OCI-LY7 (cell line): ENCODE data around the gene FAM3B. TPM values are rescaled to one million over a fixed set of nuclear protein-coding genes. Genes with fewer than 3 reads are reported as not detected.

ENCODE experiments used
- BruUV-seq: library from RNA; stranded (reverse); fragments of 400-500 nt; replicated peaks from 2 replicates; lab custom pipeline; 2021; lab: Mats Ljungman, UMichigan
- CTCF ChIA-PET: fragments of 300-600 bp; sonication (Branson Sonifier 250); formaldehyde crosslinking; loops from one replicate; lab custom pipeline; 2022; ENCODE audit warnings: antibody characterized with exemption; ENCODE audit not compliant: unreplicated experiment; lab: Charles Lee
- POLR2A ChIA-PET: fragments of 300-600 bp; sonication (Branson Sonifier 250); formaldehyde crosslinking; loops from one replicate; lab custom pipeline; 2022; ENCODE audit warnings: antibody characterized with exemption; lab: Charles Lee
- DNase-seq: peaks from one replicate; pipeline ENCODE4 v3.0.0-alpha.2; 2015; ENCODE audit warnings: low spot score
- H2AFZ ChIP-seq: fragments of 200-600 bp; sonication (generic), shearing (Covaris generic); 2 replicates; pipeline ENCODE4 v1.6.1; 2014; ENCODE audit warnings: mild to moderate bottlenecking, antibody characterized with exemption, low read length, moderate library complexity
- H3K27ac ChIP-seq: fragments of 200-600 bp; sonication (generic); 2 replicates; pipeline ENCODE4 v1.5.1; 2014; ENCODE audit warnings: mixed run types, low read depth, mild to moderate bottlenecking, moderate library complexity, low read length, inconsistent platforms; ENCODE audit not compliant: poor library complexity, severe bottlenecking
- H3K36me3 ChIP-seq: fragments of 200-600 bp; sonication (generic); 2 replicates; pipeline ENCODE4 v1.6.1; 2014; ENCODE audit warnings: mild to moderate bottlenecking, antibody characterized with exemption, low read length, moderate library complexity, mixed read lengths; ENCODE audit not compliant: insufficient read depth
- H3K4me1 ChIP-seq: fragments of 200-600 bp; sonication (generic); 2 replicates; pipeline ENCODE4 v1.5.1; 2014; ENCODE audit warnings: mild to moderate bottlenecking, low read length; ENCODE audit not compliant: insufficient read depth, poor library complexity, severe bottlenecking
- H3K4me2 ChIP-seq: fragments of 200-600 bp; sonication (generic); 2 replicates; pipeline ENCODE4 v1.6.1; 2014; ENCODE audit warnings: mild to moderate bottlenecking, low read length
- H3K4me3 ChIP-seq: fragments of 200-600 bp; sonication (generic); 2 replicates; pipeline ENCODE4 v1.5.1; 2014; ENCODE audit warnings: mild to moderate bottlenecking, low read depth, low read length; ENCODE audit not compliant: poor library complexity, severe bottlenecking
- H3K79me2 ChIP-seq: fragments of 200-600 bp; sonication (generic); 2 replicates; pipeline ENCODE4 v1.6.1; 2016; ENCODE audit warnings: low read depth, mild to moderate bottlenecking, low read length, moderate library complexity, mixed read lengths; ENCODE audit not compliant: insufficient read depth
- H3K9me2 ChIP-seq: fragments of 200-600 bp; sonication (generic); 2 replicates; pipeline ENCODE4 v1.6.1; 2016; ENCODE audit warnings: mild to moderate bottlenecking, low read length, mixed read lengths; ENCODE audit not compliant: insufficient read depth
- H3K9me3 ChIP-seq: fragments of 200-600 bp; sonication (generic); 2 replicates; pipeline ENCODE4 v1.6.1; 2014; ENCODE audit warnings: mild to moderate bottlenecking, mixed run types, low read length, mixed read lengths
- H4K20me1 ChIP-seq: fragments of 200-600 bp; sonication (generic); 2 replicates; pipeline ENCODE4 v1.6.1; 2014; ENCODE audit warnings: mild to moderate bottlenecking, antibody characterized with exemption, low read length, moderate library complexity, mixed read lengths; ENCODE audit not compliant: insufficient read depth
- CTCF ChIP-seq: fragments of 200-600 bp; sonication (generic); conservative IDR thresholded peaks from 2 replicates; pipeline ENCODE4 v1.5.1; 2014; ENCODE audit warnings: mild to moderate bottlenecking, antibody characterized with exemption, low read length, moderate library complexity, mixed read lengths
- EZH2phosphoT487 ChIP-seq: fragments of 200-600 bp; sonication (generic); IDR thresholded peaks from 2 replicates; pipeline ENCODE4 v1.6.1; 2018; ENCODE audit warnings: low read depth, borderline replicate concordance, mild to moderate bottlenecking, mixed run types, antibody characterized with exemption, low read length, moderate library complexity, mixed read lengths
- intact Hi-C: fragments of 100-400 bp; cut with micrococcal nuclease; formaldehyde crosslinking; loops from one replicate; pipeline ENCODE4 v1.10.0; 2022; ENCODE audit not compliant: unreplicated experiment
- total RNA-seq, 2 experiments: library from RNA; depleted of rRNA in 1 of 2; stranded (reverse); fragments of >200 nt in 1 of 2; shearing (Covaris generic) in 1 of 2; gene quantifications; 2 replicates each; pipeline ENCODE4 v1.2.3, GENCODE V29; 2014 to 2022

The FAM3B gene
- total RNA-seq, 2 experiments from 2014 or later: 0.19 TPM; not detected in 1

GRCh38 chr21:41290106-41290799 is 26.3 kb upstream of the FAM3B start:
- H3K27ac ChIP-seq: no peak overlapping the region
- TF ChIP-seq CTCF (no peak), EZH2phosphoT487 (no peak)
- no peaks in the 10 kb centered on the region for H3K79me2 ChIP-seq
- H3K4me1 ChIP-seq: no peaks in the 10 kb centered on the region
- H2AFZ ChIP-seq: no peak overlapping the region
- no peak for DNase-seq
- no peak overlapping the region for H3K4me2 ChIP-seq
- ChIA-PET CTCF (interaction anchor here (0.5 kb wide), 1 partner anchor 120 kb away, joined by 3 read pairs; no protein-coding TSS in a partner anchor), POLR2A (no interaction called here)
- no peaks in the 10 kb centered on the region for H3K9me2 ChIP-seq
- no peaks in the 10 kb centered on the region for H3K36me3 ChIP-seq
- H4K20me1 ChIP-seq: no peaks in the 10 kb centered on the region
- H3K9me3 ChIP-seq: peaks cover 7% of the 10 kb centered on the region; the same call in 1 of the 2 replicates
- BruUV-seq: no TSS peak
- no peak overlapping the region for H3K4me3 ChIP-seq
- intact Hi-C loops: no loop called here

- Histone ChIP-seq H3K9me3 (peaks cover 7% of the 10 kb centered on the region; the same call in 1 of the 2 replicates), H3K4me3 (no peak overlapping the region), H3K9me2 (no peaks in the 10 kb centered on the region), H3K27ac (no peak overlapping the region), H3K79me2 (no peaks in the 10 kb centered on the region), H4K20me1 (no peaks in the 10 kb centered on the region), H3K4me2 (no peak overlapping the region), H3K4me1 (no peaks in the 10 kb centered on the region), H2AFZ (no peak overlapping the region), H3K36me3 (no peaks in the 10 kb centered on the region)
- CTCF ChIA-PET: no interaction called here
- intact Hi-C loops: no loop called here
- TF ChIP-seq EZH2phosphoT487: no peak
- no peak for TF ChIP-seq CTCF
- POLR2A ChIA-PET: no interaction called here
- no TSS peak for BruUV-seq
- DNase-seq: no peak
Observed at GRCh38 chr21:41294548-41295231, 21.9 kb upstream of the FAM3B start.
